GM21576 (cell line): ENCODE results near the gene EFCAB6.

ENCODE experiments used
- ATAC-seq: cut with Tn5 transposase; IDR thresholded peaks from one replicate; pipeline ENCODE4 v1.9.1; 2021; ENCODE audit warnings: mild to moderate bottlenecking, moderate library complexity; ENCODE audit not compliant: unreplicated experiment

EFCAB6 gene

DNA sequence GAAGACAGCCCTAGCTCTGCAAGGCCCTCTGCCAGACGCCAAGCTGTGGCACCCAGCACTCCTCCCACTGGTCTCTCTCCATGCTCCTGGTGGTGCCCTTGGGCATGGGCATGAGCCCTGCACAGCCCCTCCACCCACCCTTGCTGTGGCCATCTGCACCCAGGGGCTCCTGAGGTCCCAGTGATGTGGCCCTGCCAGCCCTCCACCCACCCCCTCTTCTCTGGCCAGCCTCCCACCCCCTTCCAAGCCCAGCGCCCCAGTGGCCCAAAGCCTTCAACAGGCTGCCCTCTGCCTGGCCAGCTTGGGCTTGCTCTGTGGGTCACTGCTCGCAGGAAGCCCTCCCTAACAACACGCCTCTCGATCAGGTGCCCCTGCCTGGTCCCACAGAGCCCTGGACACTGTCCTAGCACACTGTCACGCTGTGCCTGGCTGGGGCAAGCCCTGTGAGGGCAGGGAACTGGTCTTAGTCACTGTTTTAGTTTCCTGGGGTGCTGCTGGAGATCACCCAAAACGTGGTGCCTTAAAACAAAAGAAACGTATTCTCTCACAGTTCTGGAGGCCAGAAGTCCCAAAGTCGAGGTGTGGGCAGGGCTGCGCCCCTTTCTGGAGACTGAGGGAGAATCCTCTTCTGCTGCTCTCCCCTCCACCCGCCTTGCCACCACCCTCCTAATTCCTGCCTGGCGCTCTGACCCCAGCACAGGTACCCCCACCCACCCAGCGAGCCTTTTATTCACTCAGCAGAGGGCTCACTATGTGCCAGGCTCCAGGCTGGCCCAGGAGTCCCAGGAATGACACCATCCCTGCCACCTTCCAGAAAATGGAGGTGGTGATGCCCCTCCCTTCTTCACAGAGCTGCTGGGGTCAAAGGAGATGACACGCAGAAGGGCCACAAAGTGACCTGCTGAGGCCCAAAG lies 35.5 kb upstream of the EFCAB6 start:
- no peak for ATAC-seq

DNA sequence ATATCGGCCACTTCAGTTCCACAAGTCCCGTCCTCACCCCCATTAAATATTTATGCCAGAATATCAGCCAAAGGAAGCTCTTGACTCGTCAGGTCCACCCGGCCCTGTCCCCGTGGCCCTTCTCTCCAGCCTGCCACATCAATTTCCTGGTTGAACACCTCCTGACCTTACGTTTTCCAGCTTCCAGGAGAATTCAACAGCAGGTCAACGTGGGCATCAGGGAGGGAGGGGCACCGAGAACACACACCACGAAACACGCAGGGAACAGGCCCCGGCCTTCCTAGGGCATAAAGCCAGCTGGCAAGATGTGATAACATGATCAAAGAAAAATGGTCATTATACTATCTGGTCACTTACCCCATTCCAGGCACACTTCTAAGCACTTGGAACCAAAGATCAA lies 34.9 kb upstream of the EFCAB6 start:
- ATAC-seq, result no peak

DNA sequence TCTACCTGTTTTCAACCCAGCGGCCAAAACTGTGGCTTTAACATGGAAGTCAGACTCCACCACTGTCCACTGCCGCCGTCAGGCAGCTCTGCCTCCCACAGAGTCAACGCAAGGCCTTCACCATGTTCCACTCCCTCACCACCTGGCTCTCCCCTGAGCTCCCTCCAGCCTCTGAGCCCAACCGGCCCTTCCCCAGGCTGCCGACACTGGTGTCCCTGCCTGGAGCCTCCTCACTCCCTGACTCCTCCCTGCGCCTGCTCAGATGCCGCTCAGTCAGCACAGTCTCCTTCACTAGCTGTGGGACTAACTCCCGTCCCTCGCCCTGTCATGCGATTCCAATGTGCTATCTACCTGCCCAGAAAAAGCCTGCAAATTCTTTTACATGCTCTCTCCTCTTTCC lies 33.9 kb upstream of the EFCAB6 start:
- no peak for ATAC-seq

DNA sequence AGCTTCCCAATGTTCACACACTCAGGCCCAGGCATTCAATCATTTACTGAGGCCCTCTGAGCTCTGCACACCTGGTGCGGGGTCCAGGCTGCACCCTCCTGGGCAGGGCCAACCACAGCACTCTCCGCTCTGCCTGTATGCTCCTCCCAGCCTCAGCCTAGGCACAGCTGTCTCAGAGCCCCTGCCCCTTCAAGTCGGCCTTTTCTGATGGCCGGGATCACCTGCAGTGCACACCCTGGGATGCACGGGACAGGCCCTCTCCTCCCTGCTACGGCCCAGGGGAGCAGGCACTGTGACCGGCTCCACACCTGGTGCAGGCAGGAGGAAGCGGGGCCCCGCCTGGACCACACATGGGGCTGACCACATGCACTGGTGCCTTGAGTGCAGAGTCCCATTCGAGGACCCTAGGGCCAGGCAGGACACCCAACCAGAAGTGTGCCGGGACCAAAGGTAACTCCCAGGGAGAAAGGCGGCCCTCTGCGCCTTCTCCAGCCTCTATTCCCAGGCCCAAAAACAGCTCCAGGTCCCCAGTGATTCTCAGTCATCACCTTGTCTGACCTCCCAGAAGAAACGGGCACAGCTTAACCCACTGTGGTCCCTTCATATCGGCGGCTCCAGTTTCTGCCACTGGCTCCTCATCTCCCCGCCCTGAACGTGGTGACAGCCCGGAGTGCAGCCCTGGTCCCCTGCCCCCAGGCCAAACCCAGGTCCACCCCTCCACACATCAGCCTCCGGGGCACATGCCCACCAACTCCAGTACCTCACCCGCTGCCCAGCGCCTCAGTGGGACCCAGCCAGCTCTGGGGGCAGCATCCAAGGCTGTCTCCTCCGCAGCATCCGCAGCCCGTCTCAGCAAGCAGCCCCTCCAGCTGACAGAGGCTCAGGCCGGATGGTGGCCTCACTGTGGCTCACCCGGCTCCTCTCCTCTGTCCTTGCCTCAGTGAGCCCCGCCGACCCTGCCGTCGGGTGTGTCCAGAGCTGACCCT lies 32.7 kb upstream of the EFCAB6 start:
- ATAC-seq, result no peak

GRCh38 chr22:43843783-43844530 lies 31.9 kb upstream of the EFCAB6 start:
- no peak for ATAC-seq

DNA sequence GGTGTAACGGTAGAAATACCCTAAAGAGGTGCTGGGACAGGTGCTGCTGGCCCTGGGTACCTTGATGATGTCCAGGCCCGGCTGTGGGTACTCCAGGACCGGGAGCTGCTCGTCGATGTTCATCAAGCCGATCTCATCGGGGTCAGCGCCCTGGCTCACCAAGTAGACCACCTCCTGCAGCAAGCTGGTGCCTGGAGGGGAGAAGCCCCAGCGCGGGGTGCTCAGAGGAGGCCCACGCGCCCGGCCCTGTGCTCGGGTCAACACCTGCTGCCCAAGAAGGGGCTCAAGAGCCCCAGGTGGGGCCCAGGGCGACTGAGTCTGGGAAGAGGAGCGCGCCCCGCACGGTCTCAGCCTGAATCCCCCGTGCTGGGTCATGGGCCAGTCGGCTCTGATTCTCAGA lies 29.6 kb upstream of the EFCAB6 start:
- no peak for ATAC-seq

GRCh38 chr22:43840851-43841250 lies 28.7 kb upstream of the EFCAB6 start:
- ATAC-seq, result no peak

GRCh38 chr22:43840431-43840830 lies 28.3 kb upstream of the EFCAB6 start:
- no peak for ATAC-seq

DNA sequence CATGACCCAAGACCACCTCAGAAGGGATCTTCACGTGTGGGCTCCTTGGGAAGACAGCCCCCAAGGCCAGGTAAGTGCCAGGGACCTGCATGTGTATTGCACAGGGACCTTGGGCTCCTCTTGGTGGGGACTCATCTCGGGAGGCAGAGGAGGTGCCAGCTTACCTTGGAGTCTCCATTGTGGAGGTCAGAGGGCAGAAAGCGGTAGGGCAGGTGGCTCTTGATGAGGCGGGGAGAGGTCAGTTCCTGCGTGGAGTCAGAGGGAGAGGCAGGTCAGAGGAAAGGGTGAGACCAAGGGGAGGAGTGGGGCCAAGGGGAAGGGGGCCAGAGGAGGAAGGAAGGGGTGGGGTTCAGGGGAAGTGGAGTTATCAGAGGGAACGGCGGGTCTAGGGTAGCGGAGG lies 27.7 kb upstream of the EFCAB6 start:
- no peak for ATAC-seq

DNA sequence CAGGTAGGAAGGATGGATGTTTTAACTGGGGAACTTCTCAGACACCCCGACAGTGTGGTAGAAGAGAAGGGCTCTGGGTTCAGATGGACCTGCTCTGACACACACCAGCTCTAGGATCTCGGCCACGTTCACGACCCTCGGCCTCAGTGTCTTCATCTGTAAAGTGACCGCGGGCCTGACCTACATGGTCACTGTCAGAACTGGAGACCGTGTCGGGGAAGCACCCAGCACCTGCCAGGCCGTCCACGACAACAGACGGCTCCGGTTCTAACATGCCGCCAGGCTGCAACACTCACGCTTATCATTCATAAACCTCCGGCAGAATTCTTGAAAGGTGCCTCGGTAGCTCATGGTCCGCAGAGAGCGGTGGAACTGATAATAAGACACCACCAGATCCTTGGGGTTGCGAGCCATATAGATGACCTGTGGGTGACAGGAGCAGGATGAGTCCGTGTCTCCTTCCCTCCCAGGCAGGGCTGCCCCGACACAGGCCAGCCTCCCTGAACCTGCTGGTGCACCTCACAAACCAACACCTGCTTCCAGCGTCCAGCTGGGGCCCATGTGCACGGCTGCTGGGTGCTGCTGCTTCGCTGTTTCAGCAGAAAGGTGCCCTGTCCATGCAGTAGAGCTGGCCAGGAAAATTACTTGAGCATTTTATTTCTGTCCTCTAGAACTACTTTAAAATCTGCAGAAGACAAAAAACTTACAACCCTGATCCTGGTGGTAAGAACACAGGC lies 26.6 kb upstream of the EFCAB6 start:
- no peak for ATAC-seq

- no peak for ATAC-seq
These were observed 26.1 kb upstream of the EFCAB6 start for GRCh38 chr22:43838161-43838560.

DNA sequence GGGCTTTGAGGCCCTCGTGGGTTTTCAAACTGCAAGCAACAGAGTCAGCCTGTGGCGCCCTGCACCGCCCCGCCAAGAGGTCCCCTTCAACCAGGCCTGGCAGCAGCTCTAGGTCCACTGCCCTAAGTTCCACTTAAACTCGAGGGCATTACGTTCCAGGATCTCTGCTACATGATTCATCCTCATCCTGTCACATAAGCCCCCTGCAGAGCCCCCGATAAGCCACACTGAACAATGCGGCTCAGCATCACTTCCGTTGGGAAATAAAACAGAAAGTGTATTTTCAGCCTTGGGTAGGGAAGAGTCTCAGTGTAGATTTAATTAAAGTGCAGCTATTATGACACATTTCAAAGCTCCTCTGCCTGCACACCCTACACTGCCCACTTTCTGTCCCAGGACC lies 25.6 kb upstream of the EFCAB6 start:
- ATAC-seq, result no peak

GRCh38 chr22:43835736-43836135 lies 23.6 kb upstream of the EFCAB6 start:
- no peak for ATAC-seq

DNA sequence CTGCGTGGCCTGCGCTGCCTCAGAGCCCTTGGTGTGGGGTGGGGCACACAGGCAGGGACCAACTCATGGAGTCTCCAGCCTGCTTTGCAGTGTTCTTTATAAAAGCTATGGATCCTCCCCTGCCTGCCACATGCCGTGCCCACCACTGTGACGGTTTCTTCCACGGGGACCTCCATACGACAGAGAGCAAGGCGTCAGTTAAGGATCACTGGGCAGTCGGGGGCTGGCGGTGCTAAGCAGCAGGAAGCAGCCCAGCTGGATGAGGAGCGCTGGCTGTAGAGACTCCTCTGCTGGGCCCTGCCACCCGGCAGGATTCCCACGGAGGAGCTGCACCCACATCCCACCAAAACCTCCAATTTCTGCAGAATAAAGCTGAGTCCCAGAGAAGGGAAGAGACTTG lies 23.1 kb upstream of the EFCAB6 start:
- ATAC-seq, result no peak

DNA sequence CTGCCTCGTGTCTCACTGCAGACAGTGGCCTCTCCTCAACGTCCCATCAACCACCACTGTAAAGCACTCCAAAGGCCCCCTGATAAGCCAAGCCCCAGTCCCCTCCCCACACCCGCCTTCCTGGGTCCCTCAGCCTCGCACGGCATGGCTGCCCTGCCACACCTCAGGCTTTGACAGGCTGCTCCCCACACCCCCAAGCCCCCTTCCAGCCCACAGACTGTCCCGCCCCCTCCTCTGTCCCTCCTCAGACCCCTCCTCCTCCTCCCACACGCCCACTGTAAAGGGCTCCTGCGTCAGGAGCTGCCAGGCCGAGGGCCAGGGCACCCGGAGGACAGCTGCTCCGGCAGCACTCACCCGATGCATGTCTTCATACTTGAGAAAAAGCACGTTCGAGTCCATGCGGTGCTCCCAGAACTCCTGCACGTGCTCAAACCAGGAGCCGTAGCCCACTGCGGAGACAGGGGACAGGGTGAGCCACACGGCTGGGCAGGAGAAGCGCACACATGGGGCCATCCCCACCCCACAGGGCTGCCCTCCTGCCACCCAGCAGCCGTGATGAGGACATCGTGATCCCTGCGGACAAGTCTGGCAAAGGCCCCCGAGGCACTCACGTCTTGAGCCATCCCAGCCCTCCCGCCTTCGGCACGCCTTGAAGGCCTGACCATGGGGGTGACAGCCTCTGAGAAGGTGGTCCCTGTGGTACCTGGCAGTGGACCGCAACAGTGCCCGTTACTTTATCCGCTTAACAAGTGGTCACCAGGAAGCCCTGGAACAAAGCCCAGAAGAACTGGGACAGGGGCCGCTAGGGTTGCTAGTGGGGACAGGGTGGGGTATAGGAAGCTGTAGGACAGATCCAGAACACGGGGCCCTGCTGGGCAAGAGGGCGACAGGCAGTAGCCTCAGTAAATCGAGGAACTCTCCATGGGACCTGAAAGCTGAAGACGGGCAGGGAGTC lies 21.5 kb upstream of the EFCAB6 start:
- ATAC-seq, result no peak

- ATAC-seq, result no peak
These were observed 20.5 kb upstream of the EFCAB6 start for GRCh38 chr22:43832393-43833265.

- ATAC-seq, result no peak
These were observed 19.7 kb upstream of the EFCAB6 start for GRCh38 chr22:43831561-43832392.
